Measurements from ENCODE around the gene GNB1. TPM values are rescaled to one million over a fixed set of nuclear protein-coding genes. Genes with fewer than 3 reads are reported as not detected.

GNB1 gene
- total RNA-seq, 3 donors from 2014 or later (not counting 1 experiment from before 2014, with no cell fraction given), result 285 to 304 (median 289) TPM

DNA sequence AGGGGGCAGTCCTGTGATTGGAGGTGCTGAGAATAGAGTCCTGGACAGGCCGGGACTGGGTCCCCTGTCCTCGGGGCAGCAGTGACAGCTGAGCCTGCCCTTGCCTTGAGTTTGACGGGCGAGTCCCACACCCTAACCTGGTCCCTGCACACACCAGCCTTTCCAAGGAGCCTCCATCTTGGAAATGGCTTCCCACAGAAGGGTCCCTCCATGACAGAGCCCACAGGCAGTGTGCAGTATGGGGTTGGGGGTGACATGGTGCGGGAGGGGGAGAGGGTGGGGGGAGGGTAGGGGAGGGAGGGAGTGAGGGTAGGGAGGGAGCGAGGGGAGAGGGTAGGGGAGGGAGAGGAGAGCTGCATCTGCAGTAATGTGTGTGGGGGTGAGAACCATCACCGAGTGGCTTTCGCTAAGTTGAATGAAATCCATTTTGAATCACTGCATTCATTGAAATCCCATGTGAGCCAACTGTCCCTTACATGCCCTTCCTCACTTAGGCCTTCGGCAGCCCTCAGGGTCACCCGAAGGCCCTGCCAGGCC lies 38.3 kb upstream of the GNB1 start:
- no peak overlapping the region for H3K27ac ChIP-seq (ENCODE audit: low read length)
- no peaks in the 10 kb centered on the region for H3K9me3 ChIP-seq (ENCODE audit: control insufficient read depth, insufficient read depth, low read length)
- Mint-ChIP-seq H3K27me3 (ENCODE audit: low read depth in 2 of 2) (peaks cover 0 to under 1% of the 10 kb centered on the region in 2 donors), H3K27ac (no peak overlapping the region), H3K9me3 (no peaks in the 10 kb centered on the region), H3K36me3 (no peaks in the 10 kb centered on the region), H3K4me3 (no peak overlapping the region), H3K4me1 (no peaks in the 10 kb centered on the region)
- TF ChIP-seq, protein P1, sequence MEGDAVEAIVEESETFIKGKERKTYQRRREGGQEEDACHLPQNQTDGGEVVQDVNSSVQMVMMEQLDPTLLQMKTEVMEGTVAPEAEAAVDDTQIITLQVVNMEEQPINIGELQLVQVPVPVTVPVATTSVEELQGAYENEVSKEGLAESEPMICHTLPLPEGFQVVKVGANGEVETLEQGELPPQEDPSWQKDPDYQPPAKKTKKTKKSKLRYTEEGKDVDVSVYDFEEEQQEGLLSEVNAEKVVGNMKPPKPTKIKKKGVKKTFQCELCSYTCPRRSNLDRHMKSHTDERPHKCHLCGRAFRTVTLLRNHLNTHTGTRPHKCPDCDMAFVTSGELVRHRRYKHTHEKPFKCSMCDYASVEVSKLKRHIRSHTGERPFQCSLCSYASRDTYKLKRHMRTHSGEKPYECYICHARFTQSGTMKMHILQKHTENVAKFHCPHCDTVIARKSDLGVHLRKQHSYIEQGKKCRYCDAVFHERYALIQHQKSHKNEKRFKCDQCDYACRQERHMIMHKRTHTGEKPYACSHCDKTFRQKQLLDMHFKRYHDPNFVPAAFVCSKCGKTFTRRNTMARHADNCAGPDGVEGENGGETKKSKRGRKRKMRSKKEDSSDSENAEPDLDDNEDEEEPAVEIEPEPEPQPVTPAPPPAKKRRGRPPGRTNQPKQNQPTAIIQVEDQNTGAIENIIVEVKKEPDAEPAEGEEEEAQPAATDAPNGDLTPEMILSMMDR (IDR thresholded peaks at IDR 0.05), result no peak
- no peak for ATAC-seq
- H3K27me3 ChIP-seq (ENCODE audit: control insufficient read depth, insufficient read depth, low read length), result no peaks in the 10 kb centered on the region
- no peak for DNase-seq
- no peak overlapping the region for H3K4me3 ChIP-seq (ENCODE audit: low read length)
- no peaks in the 10 kb centered on the region for H3K4me1 ChIP-seq (ENCODE audit: control insufficient read depth, insufficient read depth, low read length)
- H3K36me3 ChIP-seq (ENCODE audit: control insufficient read depth, insufficient read depth, low read length), result no peaks in the 10 kb centered on the region
- intact Hi-C loops (cut with micrococcal nuclease), result no loop called here
- 87% methylated on average over 9 of the region's 10 CpGs for WGBS (ENCODE audit: insufficient coverage)

DNA sequence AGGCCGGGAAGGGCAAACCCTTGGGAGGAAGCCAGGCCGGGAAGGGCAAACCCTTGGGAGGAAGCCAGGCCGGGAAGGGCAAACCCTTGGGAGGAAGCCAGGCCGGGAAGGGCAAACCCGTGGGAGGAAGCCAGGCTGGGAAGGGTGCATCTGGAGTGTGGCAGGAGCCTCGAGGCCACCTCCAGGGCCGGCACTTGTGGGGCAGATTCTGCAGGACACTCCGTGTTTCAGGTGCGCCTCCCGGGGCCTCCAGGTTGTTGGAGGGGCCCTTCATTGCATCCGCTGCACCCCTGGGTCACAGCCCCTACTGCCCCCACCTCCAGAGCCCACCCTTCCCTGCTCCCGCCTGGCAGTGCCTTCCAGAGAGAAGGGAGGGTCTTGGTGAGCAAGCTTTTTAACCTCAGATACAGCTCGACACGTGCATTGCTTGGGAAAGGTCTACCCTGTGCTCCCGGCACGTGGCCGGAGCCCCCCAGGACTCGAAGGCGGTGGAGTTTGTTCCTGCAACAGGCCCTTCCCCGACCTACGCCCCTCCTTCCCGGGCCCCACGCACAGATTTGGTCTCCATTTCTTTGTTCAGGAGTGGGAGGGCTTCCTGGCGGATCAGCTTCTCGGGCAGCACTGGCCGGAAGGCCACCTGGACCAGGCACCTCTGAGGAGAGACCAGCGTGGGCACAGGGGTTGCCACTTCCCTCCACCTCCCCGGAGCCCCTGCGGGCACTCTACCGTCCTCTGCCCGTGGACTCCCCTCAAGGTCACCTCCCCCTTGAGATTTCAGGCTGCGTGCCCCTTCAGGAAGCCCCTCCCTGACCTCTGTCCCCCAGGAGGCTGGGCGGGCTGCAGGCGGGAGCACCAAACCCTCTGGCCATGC lies 37.6 kb upstream of the GNB1 start:
- Mint-ChIP-seq H3K36me3 (no peaks in the 10 kb centered on the region), H3K4me1 (no peaks in the 10 kb centered on the region), H3K27me3 (ENCODE audit: low read depth in 2 of 2) (no peaks in the 10 kb centered on the region), H3K27ac (no peak overlapping the region), H3K9me3 (no peaks in the 10 kb centered on the region), H3K4me3 (no peak overlapping the region)
- H3K27me3 ChIP-seq (ENCODE audit: control insufficient read depth, insufficient read depth, low read length), result no peaks in the 10 kb centered on the region
- H3K9me3 ChIP-seq (ENCODE audit: control insufficient read depth, insufficient read depth, low read length), result no peaks in the 10 kb centered on the region
- H3K27ac ChIP-seq (ENCODE audit: low read length), result no peak overlapping the region
- TF ChIP-seq, protein P1 (IDR thresholded peaks at IDR 0.05), result no peak
- no peaks in the 10 kb centered on the region for H3K4me1 ChIP-seq (ENCODE audit: control insufficient read depth, insufficient read depth, low read length)
- ATAC-seq, result no peak
- no peak overlapping the region for H3K4me3 ChIP-seq (ENCODE audit: low read length)
- DNase-seq, result no peak
- 80% methylated on average over 32 of the region's 34 CpGs for WGBS (ENCODE audit: insufficient coverage)
- no peaks in the 10 kb centered on the region for H3K36me3 ChIP-seq (ENCODE audit: control insufficient read depth, insufficient read depth, low read length)
- intact Hi-C loops (cut with micrococcal nuclease), result no loop called here

DNA sequence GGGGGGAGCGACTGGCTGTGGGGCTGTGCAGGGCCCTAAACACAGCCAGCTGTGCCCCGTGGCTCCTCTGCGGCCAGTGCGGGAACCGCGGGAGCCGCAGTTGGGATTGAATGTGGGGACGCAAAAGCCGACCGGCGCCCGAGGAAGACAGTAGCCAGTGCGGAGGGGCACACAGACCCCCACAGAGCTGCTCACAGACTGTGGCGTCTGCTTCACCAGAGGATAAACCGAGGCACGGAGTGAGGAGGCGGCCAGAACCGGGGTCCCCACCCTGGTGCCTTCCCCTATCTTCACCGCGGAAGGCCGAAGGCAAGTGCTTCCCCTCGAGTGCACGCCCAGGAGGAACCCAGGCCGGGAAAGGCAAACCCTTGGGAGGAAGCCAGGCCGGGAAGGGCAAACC lies 36.9 kb upstream of the GNB1 start:
- TF ChIP-seq, protein P1 (IDR thresholded peaks at IDR 0.05), result no peak
- H3K36me3 Mint-ChIP-seq, result no peaks in the 10 kb centered on the region
- H3K27ac Mint-ChIP-seq, result no peak overlapping the region
- WGBS (ENCODE audit: insufficient coverage), result 91% methylated on average over 25 of the region's 25 CpGs
- H3K4me3 ChIP-seq (ENCODE audit: low read length), result no peak overlapping the region
- H3K27me3 ChIP-seq (ENCODE audit: control insufficient read depth, insufficient read depth, low read length), result no peaks in the 10 kb centered on the region
- H3K27me3 Mint-ChIP-seq (ENCODE audit: low read depth in 2 of 2), result no peaks in the 10 kb centered on the region
- no peak for ATAC-seq
- H3K9me3 Mint-ChIP-seq, result no peaks in the 10 kb centered on the region
- no peak overlapping the region for H3K4me3 Mint-ChIP-seq
- H3K36me3 ChIP-seq (ENCODE audit: control insufficient read depth, insufficient read depth, low read length), result no peaks in the 10 kb centered on the region
- intact Hi-C loops (cut with micrococcal nuclease), result no loop called here
- no peaks in the 10 kb centered on the region for H3K9me3 ChIP-seq (ENCODE audit: control insufficient read depth, insufficient read depth, low read length)
- H3K27ac ChIP-seq (ENCODE audit: low read length), result no peak overlapping the region
- DNase-seq, result no peak
- no peaks in the 10 kb centered on the region for H3K4me1 ChIP-seq (ENCODE audit: control insufficient read depth, insufficient read depth, low read length)
- no peaks in the 10 kb centered on the region for H3K4me1 Mint-ChIP-seq

Data from natural killer cell (primary cell).